ENCODE measurements around the gene PPTC7. TPM values are rescaled to one million over a fixed set of nuclear protein-coding genes. Genes with fewer than 3 reads are reported as not detected.

The PPTC7 gene
- total and polyA plus RNA-seq, 2 of the 8 experiments (the other 6 are each of a cell fraction or from before 2014, with no cell fraction given) = 8.1 to 15.9 TPM

GRCh38 chr12:110561471-110562201, 21.5 kb downstream of the PPTC7 start (continued):
- TF ChIP-seq NANOG (IDR thresholded peaks at IDR 0.05; ENCODE audit: insufficient read depth, low read depth, low read length, poor library complexity, severe bottlenecking) (no peak), TAF1 (IDR thresholded peaks at IDR 0.05; ENCODE audit: low read depth, low read length) (no peak), TAF7 (optimal IDR thresholded peaks at IDR 0.05; ENCODE audit: borderline replicate concordance, low read depth, low read length) (no peak), SUZ12 (IDR thresholded peaks at IDR 0.05; ENCODE audit: low read length) (no peak), PHF8 (conservative IDR thresholded peaks at IDR 0.05; ENCODE audit: low read depth, low read length) (no peak), GTF2F1 (IDR thresholded peaks at IDR 0.05; ENCODE audit: borderline replicate concordance, low read depth, low read length) (no peak)
